CMK (cell line): ENCODE data around the gene CEBPZOS.

ENCODE experiments used
- DNase-seq: peaks from one replicate; pipeline ENCODE4 v3.0.0-alpha.2; 2010; ENCODE audit warnings: low read depth

CEBPZOS gene

DNA sequence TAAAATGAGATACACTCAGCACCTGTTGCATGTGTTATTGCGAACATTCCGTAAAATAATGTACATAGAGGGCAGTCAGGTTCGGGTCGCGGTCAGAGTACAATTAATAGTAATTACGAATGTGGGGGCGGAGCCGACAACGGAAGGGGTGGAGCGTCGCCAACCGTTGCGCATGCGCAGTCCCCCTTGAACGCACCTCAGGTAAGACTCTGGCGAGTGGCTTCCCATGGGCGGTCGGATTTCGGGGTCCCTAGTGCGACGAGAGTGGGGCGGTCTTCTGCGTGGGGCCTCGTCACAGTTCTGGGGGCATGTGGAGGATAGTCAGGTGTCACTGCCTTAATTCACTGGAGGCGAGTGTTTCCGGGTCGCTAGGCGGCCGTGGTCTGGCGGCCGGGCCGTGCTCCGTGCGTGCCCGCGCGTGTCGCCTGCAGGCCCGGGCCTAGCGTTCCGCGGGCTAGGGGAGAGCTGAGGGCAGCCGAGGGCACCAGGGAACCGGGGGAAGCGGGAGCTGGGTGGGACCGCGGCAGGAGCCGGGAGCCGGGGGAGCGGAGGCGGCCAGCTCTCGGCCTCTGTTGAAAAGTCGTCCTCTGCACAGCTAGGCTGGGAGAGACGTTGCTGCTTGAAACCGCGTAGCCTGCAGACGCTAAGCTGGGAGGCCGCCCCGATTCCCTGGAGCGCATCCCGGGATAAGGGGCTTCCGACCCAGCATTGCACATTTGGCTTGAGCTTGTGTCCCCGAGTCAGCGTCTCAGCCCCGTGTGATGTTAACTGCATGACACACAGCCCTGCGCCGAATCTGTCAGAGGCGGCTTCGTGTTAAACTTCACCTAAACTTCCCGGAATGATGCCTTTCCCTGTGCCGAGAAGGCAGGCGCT lies at the start of gene CEBPZOS:
TSS of gene CEBPZOS (plus strand) at position 177 of the 876 bp plus-strand sequence. CDS start 3,209 bp downstream, outside the sequence.
- DNase-seq = peak; percentile 80

DNA sequence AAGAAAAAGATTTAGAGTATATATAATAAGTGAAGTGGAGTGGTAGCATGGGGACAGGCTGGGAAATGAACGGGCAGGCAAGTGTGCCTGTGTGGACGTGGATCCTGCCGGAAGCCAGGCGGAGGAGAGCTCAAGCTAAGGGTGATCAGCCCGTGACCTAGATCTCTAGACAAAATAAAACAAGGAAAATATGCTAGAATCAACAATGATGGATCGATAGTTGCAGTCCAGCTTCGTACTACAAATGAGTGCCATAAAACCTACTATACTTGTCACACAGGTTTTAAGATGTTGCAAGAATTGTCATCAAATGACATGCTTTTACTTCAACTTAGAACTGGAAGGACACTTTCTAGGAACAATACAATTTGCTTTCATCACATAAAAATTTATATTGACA lies 48.0 kb upstream of the CEBPZOS start:
- no peak for DNase-seq

DNA sequence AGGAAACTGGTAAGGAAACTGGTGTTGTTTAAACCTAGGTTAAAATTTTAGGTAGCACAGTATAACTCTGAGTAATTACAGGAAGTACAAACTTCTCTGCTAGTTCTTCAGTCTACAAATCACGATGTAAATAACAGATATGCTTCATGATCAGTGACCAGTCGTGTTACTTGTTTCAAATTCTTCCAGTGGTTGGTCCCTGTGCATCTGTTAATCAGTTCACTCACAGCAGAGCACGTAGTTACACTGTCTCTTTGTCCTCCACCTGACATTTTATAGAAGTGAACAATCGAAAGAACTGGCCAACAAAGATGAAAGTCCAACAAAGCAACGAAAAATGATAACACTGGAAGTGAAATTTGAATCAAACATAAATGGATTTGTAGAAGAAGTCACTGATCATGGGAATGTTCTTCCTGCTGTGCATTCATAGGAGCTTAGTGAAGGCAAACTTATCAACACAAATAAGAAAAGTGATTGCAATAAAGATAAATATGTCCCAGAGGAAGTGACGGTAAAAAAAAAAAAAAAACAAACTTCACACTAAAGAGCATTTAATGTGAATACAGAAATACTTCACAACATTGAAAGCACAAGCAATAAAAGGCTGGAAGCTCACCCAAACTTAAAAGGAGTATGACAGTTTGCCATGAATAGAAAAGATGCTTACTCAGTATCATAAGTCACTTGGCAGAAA lies 46.5 kb upstream of the CEBPZOS start:
- DNase-seq = no peak

DNA sequence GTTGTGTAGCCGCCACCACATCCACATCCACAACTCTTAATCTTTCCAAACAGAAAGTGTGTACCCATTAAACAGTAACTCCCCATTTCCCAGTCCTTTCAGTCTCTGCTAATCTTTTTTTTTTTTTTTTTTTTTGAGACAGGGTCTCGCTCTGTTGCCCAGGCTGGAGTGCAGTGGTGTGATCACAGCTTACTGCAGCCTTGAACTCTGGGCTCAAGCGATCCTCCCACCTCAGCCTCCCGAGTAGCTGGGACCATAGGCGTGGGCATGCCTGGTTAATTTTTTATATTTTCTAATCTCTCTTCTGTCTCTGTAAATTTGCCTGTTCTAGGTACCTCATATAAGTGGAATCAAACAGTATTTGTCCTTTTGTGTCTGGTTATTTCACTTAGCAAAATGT lies 43.1 kb upstream of the CEBPZOS start:
- no peak for DNase-seq

DNA sequence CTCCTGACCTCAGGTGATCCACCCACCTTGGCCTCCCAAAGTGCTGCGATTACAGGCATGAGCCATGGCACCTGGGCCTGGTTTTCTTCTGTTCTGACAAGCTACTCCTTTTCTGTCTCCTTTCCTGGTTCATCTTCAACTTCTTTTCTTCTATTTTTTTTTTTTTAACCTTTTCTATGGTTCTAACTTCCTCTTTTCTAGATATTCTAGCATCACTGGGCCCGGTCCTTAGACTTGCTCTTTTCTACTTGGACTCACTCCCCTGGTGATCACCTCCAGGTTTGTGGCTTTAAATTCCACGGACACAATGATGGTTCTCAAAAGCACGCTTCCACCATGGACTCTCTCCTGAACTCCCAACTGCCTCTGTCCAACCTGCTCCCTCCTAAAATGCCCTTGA lies 41.5 kb upstream of the CEBPZOS start:
- DNase-seq = no peak

DNA sequence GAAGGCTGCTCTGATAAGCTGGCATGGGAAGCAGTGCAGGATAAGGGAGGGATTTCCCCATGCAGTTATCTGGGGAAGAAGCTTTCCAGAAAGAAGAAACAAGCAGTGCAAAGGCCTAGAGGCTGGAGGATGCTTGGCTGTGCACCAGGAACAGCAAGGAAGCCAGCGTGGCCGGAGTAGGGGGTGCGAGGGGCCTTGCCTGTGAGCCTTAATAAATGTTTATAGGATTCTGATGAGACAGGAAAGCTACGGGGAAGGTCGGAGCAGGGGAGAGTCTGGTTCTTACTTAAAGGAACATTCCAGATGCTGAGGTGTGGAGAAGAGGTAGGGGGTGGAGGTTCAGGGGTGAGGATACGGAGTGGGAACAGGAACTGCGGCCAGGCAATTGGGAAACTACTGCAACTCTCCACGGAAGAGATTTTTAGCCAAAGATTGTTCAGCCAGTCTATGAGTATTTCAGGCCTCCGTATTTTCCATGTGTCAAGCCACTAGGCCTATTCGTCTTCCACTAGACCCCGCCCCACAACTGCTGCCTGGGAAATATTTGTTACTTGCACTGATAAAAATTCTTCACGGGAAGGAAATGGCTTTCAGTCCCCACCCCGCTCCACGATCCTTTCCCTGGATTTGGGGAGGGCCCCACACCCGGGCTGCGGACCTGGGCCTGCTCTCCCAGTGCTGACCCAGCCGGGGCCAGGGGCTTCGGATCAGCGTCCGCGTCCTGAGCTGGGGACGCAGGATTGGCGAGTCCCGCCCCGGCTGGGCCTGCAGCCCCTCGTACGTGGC lies 40.0 kb upstream of the CEBPZOS start:
- DNase-seq = no peak

DNA sequence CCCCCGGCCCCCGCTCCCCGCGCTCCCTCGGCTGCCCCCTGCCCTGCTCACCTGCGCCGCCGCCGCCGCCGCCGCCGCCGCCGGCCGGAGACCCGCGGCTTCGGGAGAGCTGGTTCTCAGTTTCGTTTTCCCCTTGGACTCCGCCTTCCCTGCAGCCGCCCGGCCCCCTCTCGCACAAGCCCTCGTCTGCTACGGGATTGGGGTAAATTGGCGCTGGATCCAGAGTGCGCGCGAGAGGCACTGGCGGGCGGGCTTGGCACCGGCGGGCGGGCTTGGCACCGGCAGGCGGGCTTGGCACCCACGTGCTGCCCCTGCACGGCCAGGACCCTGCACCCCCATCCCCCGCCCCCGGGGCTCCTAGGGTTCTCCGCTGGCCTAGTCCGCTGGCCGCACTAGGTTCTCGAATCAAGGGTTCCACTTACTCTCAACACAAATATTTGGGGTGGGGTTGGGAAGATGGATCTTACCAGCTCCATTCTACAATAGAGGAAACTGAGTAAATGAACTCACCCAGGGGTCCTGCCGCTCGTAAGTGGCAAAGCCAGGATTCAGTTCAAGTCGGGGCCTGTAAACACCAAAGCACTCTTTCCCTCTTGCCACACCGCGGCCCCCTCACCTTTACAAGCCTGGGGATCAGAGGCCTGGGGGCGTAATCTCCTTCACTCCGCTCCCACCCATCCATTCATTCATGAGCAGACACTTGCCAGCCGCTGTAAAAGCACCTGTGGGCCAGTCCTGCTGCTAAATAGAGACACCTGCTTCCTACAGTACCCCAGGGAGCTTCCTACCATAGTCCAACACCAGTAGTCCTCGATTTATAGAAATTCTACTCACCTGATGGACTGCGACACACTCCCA lies 39.2 kb upstream of the CEBPZOS start, which contains the start of gene EIF2AK2:
TSS of gene EIF2AK2 (minus strand) at position 124 of the 858 bp plus-strand sequence. CDS start 9,174 bp downstream, outside the sequence.
- DNase-seq = peak; percentile 49

DNA sequence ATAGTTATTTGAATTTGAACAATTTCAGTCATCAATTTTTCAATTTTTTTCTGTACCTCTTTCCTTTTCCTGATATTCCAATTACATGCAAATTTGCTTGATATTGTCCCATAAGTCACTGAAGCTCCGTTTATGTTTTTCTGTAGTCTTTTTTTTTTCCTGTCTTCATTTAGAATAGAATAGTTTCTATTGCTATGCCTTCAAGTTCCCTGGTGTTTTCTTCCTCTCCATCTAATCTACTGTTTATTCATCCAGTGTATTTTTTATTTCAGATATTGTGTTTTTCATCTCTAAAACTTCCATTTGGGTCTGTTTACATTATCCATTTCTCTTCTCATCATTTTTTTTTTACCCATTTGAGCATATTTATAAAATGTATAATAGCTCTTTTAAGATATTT lies 31.5 kb upstream of the CEBPZOS start:
- DNase-seq = no peak

DNA sequence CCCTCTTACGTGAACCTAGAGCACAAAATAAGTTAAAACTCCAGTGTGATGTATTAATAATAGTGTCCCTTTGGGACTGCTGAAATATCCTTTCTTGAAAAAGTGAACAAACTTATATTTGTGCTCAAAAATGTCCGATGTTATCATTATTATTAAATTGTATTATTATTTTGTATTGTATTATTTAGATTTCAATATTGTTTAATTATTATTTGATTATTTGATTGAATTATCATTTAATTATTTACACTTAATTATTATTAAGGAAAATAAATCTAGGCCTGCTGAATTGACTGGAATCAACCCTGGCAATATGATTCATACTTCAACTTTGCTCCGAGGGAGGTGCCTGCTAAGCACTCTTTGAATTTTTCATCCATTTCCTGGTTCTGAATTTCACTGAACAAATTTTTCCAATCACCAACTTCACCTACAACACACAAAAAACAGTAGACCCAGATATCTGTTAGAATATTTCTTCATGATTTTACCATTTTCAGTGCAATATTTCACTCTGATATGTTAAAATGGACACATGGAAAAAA lies 28.6 kb upstream of the CEBPZOS start:
- DNase-seq = no peak

DNA sequence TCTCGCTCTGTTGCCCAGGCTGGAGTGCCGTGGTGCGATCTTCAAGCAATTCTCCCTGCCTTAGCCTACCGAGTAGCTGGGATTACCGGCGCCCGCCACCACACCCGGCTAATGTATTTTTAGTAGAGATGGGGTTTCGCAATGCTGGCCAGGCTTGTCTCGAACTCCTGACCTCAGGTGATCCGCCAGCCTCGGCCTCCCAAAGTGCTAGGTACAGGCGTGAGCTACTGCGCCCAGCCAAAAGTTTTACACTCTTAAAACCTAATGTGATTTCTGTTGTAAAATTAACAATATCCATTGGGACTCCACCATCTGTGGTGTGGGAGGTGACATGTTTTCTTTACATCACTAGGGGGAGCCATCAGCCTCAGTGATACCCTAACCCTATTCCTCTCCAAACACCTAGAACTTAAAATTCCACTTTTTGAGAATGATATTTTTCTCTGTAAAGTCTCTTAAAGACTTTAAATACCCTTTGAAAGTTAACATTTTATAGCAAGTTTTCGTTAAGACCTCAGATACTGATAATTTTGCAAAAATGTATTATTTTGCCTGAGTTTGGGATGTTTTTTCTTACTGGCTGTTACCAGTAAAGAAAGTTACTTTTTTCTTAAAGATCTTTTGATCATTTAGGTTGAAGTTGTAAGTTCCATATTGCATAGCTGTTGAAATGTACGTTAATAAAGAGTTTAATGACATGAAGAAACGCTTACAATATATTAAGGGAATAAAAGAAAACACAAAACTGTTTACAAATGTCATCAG lies 27.9 kb upstream of the CEBPZOS start:
- DNase-seq = no peak

DNA sequence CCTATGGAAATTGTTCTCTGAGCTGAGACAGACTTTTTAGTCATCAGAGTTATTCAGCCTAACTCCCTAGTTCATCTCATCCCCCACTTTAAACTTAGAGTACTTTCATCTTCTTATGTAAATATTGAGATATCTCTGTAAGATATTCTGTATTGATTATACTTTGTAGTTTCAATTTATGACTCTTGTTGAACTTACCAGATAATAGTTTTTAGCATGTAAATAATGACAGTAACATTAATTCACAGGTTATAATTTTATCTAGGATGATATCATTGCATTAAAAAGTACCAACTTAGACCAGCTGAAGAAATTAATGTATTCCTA lies 24.7 kb upstream of the CEBPZOS start:
- no peak for DNase-seq

DNA sequence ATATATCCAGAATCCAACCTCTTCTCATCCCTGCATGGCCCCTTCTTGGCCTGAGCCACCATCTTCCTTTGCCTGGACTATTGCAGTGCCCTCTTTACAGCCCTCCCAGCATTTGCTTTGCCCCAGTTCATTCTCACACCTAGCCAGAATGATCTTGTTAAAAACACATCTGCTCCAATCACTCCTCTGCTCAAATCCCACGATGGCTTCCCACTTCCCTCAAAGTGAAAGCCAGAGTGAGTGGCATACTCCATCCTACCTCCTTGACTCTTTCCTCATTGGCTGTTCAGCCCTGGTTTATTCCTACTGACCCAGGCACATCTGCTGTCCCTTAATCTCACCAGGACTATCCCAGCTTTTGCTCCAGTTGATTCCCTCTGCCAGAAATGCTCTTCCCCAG lies 22.6 kb upstream of the CEBPZOS start:
- no peak for DNase-seq

DNA sequence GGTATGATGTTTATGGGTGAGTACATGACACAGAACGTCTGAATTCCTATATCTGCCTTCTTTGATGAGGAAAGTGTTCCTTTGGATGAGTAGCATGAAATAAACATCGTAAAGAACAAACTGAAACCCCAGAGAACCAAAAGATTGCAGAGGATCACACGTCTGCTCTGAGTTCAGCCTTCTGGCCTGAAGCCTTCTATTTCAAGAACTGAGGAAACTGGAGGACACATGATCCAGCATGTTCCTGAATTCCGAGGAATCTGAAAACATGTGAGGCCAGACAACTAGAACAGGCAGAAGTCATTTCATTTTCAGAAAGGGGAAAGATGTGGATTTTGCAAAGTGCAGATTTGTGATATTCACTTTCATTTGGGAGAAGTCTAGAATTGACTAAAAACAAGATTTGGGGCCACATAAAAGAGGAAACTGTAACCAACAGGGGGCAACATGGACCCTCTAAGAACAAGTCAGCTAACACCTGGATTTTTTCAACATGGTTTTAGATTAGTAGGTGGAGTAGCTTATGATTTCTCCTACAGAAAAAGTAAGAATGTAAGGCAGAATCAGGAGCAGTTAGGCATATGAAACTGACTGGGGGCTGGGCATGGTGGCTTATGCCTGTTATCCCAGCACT lies 16.2 kb upstream of the CEBPZOS start:
- DNase-seq = no peak

DNA sequence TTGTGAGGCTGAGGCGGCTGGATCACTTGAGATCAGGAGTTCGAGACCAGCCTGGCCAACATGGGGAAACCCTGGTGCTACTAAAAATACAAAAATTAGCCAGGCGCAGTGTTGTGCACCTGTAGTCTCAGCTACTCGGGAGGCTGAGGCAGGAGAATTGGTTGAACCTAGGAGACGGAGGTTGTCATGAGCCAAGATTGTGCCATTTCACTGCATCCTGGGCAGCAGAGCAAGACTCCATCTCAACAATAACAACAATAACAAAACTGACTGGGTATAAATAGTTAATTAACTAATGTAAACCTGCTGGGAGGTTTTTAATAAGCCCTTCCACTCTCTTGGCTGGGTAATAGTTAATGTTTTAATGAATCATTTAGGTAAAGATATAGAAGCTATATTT lies 15.7 kb upstream of the CEBPZOS start:
- DNase-seq = no peak

DNA sequence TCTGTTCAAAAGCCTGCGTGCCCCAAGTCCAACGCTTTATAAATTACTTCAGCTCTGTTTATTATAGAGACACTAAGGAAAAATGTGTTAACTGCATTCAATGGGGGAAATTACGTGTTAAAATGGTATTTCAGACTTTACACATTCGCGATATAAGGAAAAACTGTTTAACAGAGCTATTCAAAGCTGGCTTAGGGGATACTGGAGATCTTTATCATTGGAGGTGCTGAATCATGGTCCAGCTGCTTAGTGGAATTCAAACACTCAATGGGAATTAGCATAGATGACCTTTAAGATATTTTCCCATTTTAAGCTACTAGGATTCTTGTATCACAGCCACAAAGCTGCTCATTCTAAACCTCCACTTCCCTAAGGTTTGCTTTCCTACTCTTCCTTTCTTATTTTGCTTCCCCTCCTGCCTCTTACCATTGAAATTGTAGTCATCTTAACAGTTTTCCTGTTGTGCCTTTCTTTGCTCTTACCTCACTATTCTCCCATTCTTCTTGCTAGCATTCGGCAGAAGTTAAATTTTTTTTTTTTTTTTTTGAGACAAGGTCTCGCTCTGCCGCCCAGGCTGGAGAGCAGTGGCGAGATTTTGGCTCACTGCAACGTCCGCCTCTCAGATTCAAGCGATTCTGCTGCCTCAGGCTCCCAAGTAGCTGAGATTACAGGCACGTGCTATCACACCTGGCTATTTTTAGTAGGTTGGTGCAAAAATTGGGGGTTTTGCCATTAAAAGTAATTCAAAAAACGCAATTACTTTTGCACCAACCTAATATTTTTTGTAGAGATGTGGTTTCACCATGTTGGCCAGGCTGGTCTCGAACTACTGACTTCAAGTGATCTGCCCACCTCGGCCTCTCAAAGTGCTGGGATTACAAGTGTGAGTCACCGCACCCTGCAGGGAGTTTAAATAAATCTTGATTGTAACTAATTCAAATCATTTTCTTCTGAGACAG lies 14.3 kb upstream of the CEBPZOS start:
- DNase-seq = no peak

DNA sequence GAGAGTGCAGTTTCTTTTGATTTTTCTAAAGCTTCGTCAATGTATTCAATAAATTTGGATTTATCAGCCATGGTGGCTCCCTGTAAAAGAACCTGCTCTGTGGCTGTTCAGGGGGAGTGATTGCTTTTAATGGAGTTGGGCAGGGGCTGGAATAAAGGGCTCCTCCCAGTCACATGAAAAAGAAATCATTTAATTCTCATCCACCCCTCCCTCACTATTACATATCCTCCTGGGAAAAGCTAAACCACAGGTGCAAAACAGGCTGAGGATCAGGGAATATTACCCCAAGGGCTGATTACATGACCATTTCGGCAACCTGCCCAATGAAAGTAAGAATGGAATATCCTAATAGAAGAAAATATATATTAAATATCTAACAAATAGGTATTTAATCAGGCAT lies 7.7 kb upstream of the CEBPZOS start, which contains the start of gene SULT6B1:
TSS of gene SULT6B1 (minus strand) at position 101 of the 400 bp plus-strand sequence. CDS start at position 71, 30 bp downstream.
- DNase-seq = no peak

DNA sequence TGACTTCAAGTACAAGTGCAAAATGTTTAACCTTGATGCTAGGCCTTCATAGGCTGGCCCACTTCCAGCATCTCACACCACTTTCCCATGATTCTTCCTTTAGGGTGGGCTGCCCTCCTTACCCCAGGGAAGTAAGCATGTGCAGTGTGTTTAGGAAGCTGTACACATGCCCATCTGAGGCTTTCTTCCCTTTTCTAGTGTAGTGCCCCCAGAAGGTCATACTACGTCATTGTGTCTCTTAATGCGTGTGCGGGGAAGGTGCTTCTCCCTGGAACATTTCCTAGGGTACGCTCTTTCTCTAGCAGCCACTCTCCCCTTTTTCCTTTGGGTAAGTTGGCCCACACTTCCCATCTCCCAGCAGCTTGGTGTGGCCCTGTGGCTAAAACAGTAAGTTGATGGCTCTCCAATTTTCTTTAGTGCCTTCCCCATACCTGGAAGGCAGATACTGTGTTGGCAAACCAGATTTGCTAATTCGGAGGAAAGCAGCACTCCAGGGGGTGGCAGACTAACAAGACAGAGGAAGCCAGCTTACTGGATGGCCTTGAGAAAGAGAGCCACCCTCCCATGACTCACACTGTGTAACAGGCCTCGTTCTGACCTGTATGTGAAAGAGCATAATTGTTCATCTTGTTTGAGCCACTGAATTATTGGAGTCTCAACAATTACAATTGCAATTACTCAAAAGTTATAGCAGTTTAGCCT lies 6.7 kb upstream of the CEBPZOS start:
- DNase-seq = no peak

DNA sequence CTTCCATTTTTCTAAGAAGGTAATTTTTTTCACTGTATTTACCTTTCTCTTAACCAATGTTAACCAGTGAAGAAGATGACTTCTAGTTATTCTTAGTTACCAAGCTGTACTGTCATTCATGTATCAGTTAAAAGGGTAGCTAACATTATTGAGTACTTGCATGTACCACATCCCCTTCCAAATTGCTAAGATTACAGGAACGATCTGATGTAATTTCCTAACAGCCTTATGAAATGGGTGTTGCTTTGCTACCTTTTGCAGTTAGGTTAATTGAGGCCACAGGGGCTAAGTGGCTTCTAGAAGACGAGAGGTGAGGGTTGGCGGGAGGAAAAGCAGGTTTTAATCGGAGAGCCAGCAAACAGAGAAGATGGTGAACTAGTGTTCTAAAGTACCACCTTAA lies 6.0 kb upstream of the CEBPZOS start:
- no peak for DNase-seq
